ELR (cell line): ENCODE results near the gene PKMYT1.

Experiments
- DNase-seq: peaks from one replicate; pipeline ENCODE4 v3.0.0-alpha.2; 2015; ENCODE audit warnings: low read depth

The PKMYT1 gene

GRCh38 chr16:3017794-3018506, 37.7 kb upstream of the PKMYT1 start, which contains the start of gene CLDN6:
Gene CLDN6 (minus strand): TSS chr16:3018183. CDS start chr16:3016021, 2,162 bp downstream.
- DNase-seq, result no peak

GRCh38 chr16:3017344-3017743, 37.1 kb upstream of the PKMYT1 start:
- DNase-seq, result no peak

GRCh38 chr16:3015865-3016521, 35.7 kb upstream of the PKMYT1 start:
- DNase-seq, result no peak

GRCh38 chr16:3014971-3015370, 34.7 kb upstream of the PKMYT1 start:
- DNase-seq, result no peak

- no peak for DNase-seq
Measured at GRCh38 chr16:3013998-3014690, 33.9 kb upstream of the PKMYT1 start.

- DNase-seq, result peak; percentile 47
Measured at GRCh38 chr16:3013491-3013951, 33.3 kb upstream of the PKMYT1 start.

GRCh38 chr16:3012828-3013420, 32.7 kb upstream of the PKMYT1 start, which contains the start of gene CLDN9:
Gene CLDN9 (plus strand): TSS chr16:3012923. CDS start chr16:3013363, 440 bp downstream.
- DNase-seq, result peak; percentile 59

GRCh38 chr16:3012246-3012645, 32.0 kb upstream of the PKMYT1 start:
- DNase-seq, result no peak

GRCh38 chr16:3010510-3010909, 30.3 kb upstream of the PKMYT1 start:
- no peak for DNase-seq

- peak; percentile 28 for DNase-seq
Measured at GRCh38 chr16:3009568-3010390, 29.5 kb upstream of the PKMYT1 start.

- DNase-seq, result no peak
Measured at GRCh38 chr16:3008690-3009037, 28.4 kb upstream of the PKMYT1 start.

- no peak for DNase-seq
Measured at GRCh38 chr16:3007957-3008689, 27.9 kb upstream of the PKMYT1 start.

- DNase-seq, result no peak
Measured at GRCh38 chr16:3007059-3007956, 27.1 kb upstream of the PKMYT1 start.

- DNase-seq, result no peak
Measured at GRCh38 chr16:3004781-3005284, 24.6 kb upstream of the PKMYT1 start.

- no peak for DNase-seq
Measured at GRCh38 chr16:3004319-3004718, 24.1 kb upstream of the PKMYT1 start.

- peak; percentile 98 for DNase-seq
Measured at GRCh38 chr16:3003582-3004270, 23.5 kb upstream of the PKMYT1 start.

GRCh38 chr16:3001316-3001715, 21.1 kb upstream of the PKMYT1 start:
- no peak for DNase-seq

GRCh38 chr16:3000540-3000939, 20.3 kb upstream of the PKMYT1 start:
- DNase-seq, result no peak

GRCh38 chr16:2999929-3000328, 19.7 kb upstream of the PKMYT1 start:
- no peak for DNase-seq
